B cell (primary cell): ENCODE data around the gene MAFG. TPM values are rescaled to one million over a fixed set of nuclear protein-coding genes. Genes with fewer than 3 reads are reported as not detected.

ENCODE experiments used
- ATAC-seq: fragments of 200-7000 bp; cut with Tn5 transposase; one replicate; pipeline ENCODE4 v1.10.0; 2021; ENCODE audit warnings: low read depth, mild to moderate bottlenecking, moderate number of reproducible peaks, moderate library complexity
- CTCF ChIA-PET: fragments of 350-600 bp; sonication (Branson Sonifier 250); formaldehyde crosslinking; loops from one replicate; lab custom pipeline; 2021; ENCODE audit warnings: antibody characterized with exemption, inconsistent platforms; lab: Charles Lee
- POLR2A ChIA-PET: fragments of 350-600 bp; sonication (Branson Sonifier 250); formaldehyde crosslinking; loops from one replicate; lab custom pipeline; 2021; ENCODE audit warnings: antibody characterized with exemption; lab: Charles Lee
- DNase-seq: peaks from one replicate; pipeline ENCODE4 v3.0.0; 2013
- H2AFZ ChIP-seq: 2 replicates; pipeline ENCODE4 v1.6.1; 2012; ENCODE audit warnings: mild to moderate bottlenecking, low read depth, low read length; ENCODE audit not compliant: insufficient read depth, poor library complexity, severe bottlenecking
- H3K27ac ChIP-seq, 2 donors: 1 replicate in 1 of 2; 2 replicates in 1 of 2; pipeline ENCODE4 v1.5.1; 2012 to 2013; ENCODE audit warnings: low read length in 2 of 2, mild to moderate bottlenecking in 2 of 2, moderate library complexity in 1 of 2
- H3K27me3 ChIP-seq, 4 experiments: fragments of 200-600 bp in 1 of 4; sonication (generic) in 1 of 4; replicated peaks in 1 of 4; 1 replicate in 2 of 4; 2 replicates in 2 of 4; pipeline versions ENCODE4 v1.6.1 to v1.7.0; 2013 to 2016; ENCODE audit warnings: low read length in 3 of 4, mild to moderate bottlenecking in 2 of 4, mixed read lengths in 1 of 4, moderate library complexity in 1 of 4; ENCODE audit not compliant: insufficient read depth in 4 of 4, control insufficient read depth in 3 of 4; ENCODE audit errors: control extremely low read depth in 1 of 4
- H3K36me3 ChIP-seq, 2 experiments: replicated peaks in 1 of 2; 1 replicate in 1 of 2; 2 replicates in 1 of 2; pipeline versions ENCODE4 v1.6.1 to v1.7.1; 2013; ENCODE audit warnings: low read length in 1 of 2; ENCODE audit not compliant: insufficient read depth in 2 of 2, control insufficient read depth in 1 of 2; ENCODE audit errors: control extremely low read depth in 1 of 2, extremely low read depth in 1 of 2
- H3K4me1 ChIP-seq, 2 donors: fragments of 200-600 bp in 1 of 2; sonication (generic) in 1 of 2; 1 replicate in 1 of 2; 2 replicates in 1 of 2; pipeline versions ENCODE4 v1.5.1 to v1.6.1; 2013 to 2017; ENCODE audit warnings: low read length in 2 of 2; ENCODE audit not compliant: control insufficient read depth in 2 of 2, insufficient read depth in 2 of 2
- H3K4me2 ChIP-seq: replicated peaks from 2 replicates; pipeline ENCODE3; 2012; ENCODE audit warnings: mild to moderate bottlenecking, low read depth, low read length; ENCODE audit not compliant: poor library complexity, severe bottlenecking
- H3K4me3 ChIP-seq, 5 experiments: fragments of 200-600 bp in 1 of 5; sonication (generic) in 1 of 5; 1 replicate in 3 of 5; 2 replicates in 2 of 5; pipeline versions ENCODE4 v1.5.1 to v1.7.0; 2011 to 2016; ENCODE audit warnings: low read length in 4 of 5, mild to moderate bottlenecking in 4 of 5, low read depth in 2 of 5, control low read depth in 1 of 5, moderate library complexity in 1 of 5; ENCODE audit not compliant: insufficient read depth in 1 of 5; ENCODE audit errors: control extremely low read depth in 1 of 5, extremely low read depth in 1 of 5
- H3K79me2 ChIP-seq: fragments of 200-600 bp; sonication (generic); one replicate; pipeline ENCODE4 v1.6.0; 2016; ENCODE audit warnings: low read length; ENCODE audit not compliant: control insufficient read depth, insufficient read depth
- H3K9ac ChIP-seq: fragments of 200-600 bp; sonication (generic); 2 replicates; pipeline ENCODE4 v1.6.1; 2017; ENCODE audit warnings: mild to moderate bottlenecking, low read length, moderate library complexity
- H3K9me3 ChIP-seq, 3 donors: one replicate each; pipeline versions ENCODE4 v1.6.1 to v1.7.1; 2013; ENCODE audit warnings: low read length in 2 of 3; ENCODE audit not compliant: control insufficient read depth in 2 of 3, insufficient read depth in 1 of 3; ENCODE audit errors: control extremely low read depth in 1 of 3
- H4K20me1 ChIP-seq: 2 replicates; pipeline ENCODE4 v1.6.0; 2012; ENCODE audit warnings: mild to moderate bottlenecking, low read length; ENCODE audit not compliant: insufficient read depth, control insufficient read depth, poor library complexity, severe bottlenecking
- H3K27ac Mint-ChIP-seq: one replicate; pipeline ENCODE4 v1.8.0; 2021; ENCODE audit warnings: mixed read lengths
- H3K27me3 Mint-ChIP-seq: one replicate; pipeline ENCODE4 v1.8.0; 2021; ENCODE audit warnings: mixed read lengths
- H3K4me1 Mint-ChIP-seq: one replicate; pipeline ENCODE4 v1.8.0; 2021; ENCODE audit warnings: mixed read lengths
- H3K4me3 Mint-ChIP-seq: one replicate; pipeline ENCODE4 v1.8.0; 2021; ENCODE audit warnings: mixed read lengths
- H3K9me3 Mint-ChIP-seq: one replicate; pipeline ENCODE4 v1.8.0; 2022; ENCODE audit warnings: mixed read lengths; ENCODE audit not compliant: insufficient read depth
- CTCF ChIP-seq: fragments of 200-600 bp; IDR thresholded peaks from one replicate; pipeline ENCODE4 v1.8.0; 2022; ENCODE audit warnings: antibody characterized with exemption, mild to moderate bottlenecking
- EZH2 ChIP-seq: IDR thresholded peaks from 2 replicates; pipeline ENCODE4 v1.6.1; 2012; ENCODE audit warnings: borderline replicate concordance, low read depth, mild to moderate bottlenecking, moderate library complexity, low read length; ENCODE audit not compliant: insufficient read depth, poor library complexity, severe bottlenecking
- WGBS: methylation state at CpG from one replicate; pipeline ENCODE4 v1.1.5; 2013; ENCODE audit warnings: missing lambda C conversion rate; ENCODE audit not compliant: insufficient coverage; 5-methylcytosine and 5-hydroxymethylcytosine counted together
- intact Hi-C: fragments of 100-400 bp; cut with micrococcal nuclease; formaldehyde crosslinking; loops from one replicate; pipeline ENCODE4 v1.10.0; 2022
- polyA plus RNA-seq: library from polyadenylated mRNA; depleted of rRNA; stranded (reverse); fragments of >200 nt; gene quantifications from 2 replicates; pipeline ENCODE4 v1.2.3, GENCODE V29; 2012
- total RNA-seq, 2 donors: library from RNA; stranded (reverse); fragments of 120-200 nt in 1 of 2; gene quantifications; 1 replicate in 1 of 2; 2 replicates in 1 of 2; pipeline versions ENCODE4 v1.2.3 to v1.2.4, GENCODE V29; 2013 to 2022

MAFG gene
- total and polyA plus RNA-seq, 2 donors (not counting 1 experiment from before 2014, with no cell fraction given) = 11.4 to 27.9 TPM

DNA sequence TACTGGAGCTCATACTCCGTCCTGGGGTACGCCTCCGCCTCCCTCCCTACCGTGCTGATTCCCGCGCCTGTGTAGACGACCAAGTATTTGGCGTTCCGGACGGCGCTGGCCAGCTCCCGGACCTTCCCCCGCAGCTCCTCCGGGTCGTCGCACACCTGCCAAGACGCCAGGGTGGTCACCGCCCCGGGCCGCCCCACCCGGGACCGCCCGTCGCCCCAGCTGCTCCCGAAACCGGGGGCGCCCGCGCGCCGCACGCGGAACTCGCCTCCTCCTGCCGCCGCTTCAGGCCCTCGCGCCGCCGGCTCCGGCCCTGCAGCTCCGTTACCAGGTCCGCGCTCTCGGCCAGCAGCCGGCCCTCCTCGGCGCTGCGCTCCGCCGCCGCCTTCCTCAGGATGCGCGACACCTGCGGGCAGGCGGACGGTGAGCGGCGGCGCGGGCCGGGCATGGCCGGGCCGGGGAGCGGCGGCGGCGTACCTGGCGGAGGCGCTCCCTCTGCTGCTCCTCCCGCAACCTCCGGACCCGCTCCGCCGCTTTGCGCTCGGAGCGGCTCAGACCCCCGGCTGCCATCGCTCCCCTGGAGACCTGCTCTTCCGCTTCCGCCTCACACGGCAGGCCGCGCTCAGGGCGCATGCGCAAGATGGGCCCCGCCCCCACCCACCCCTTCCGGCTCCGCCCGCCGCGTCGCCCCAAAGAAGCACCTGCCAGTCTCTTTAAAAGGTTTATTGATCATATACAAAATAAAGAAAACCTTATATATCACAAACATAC, 9.8 kb downstream of the MAFG start, which contains the start of gene SIRT7:
Gene SIRT7 (minus strand): TSS at position 612 of the 768 bp plus-strand sequence. CDS start 45 bp downstream, at position 567.
- Histone ChIP-seq H3K36me3 (peaks cover 0 to 37% of the 10 kb centered on the region in 2 experiments), H2AFZ (peak within 1 kb of the TSS; percentile 61), H4K20me1 (peaks cover 40% of the 10 kb centered on the region), H3K4me2 (peak within 1 kb of the TSS; percentile 88), H3K27me3 (no peaks in the 10 kb centered on the region), H3K4me1 (peaks cover 13 to 22% of the 10 kb centered on the region in 2 donors), H3K9ac (peak within 1 kb of the TSS; percentile 78), H3K79me2 (peaks cover 62% of the 10 kb centered on the region), H3K4me3 (peak within 1 kb of the TSS; percentile 53 to 75 (median 69)), H3K9me3 (no peaks in the 10 kb centered on the region), H3K27ac (peak within 1 kb of the TSS; percentile 44 to 61)
- ATAC-seq (peak; percentile 90), DNase-seq (peak; percentile 92)
- no peak for TF ChIP-seq CTCF
- TF ChIP-seq EZH2 = no peak
- CTCF ChIA-PET = interaction anchor here (0.7 to 1.6 kb wide), 3 partner anchors 10 to 26 kb away, joined by 3 to 8 read pairs (median 3); partner anchors contain the start of genes ANAPC11 and MAFG
- WGBS = under 1% methylated on average over 79 of the region's 94 CpGs
- POLR2A ChIA-PET = interaction anchor here (1.2 kb wide), 1 partner anchor 9 kb away, joined by 6 read pairs; the partner anchor contains the start of gene MAFG
- Mint-ChIP-seq H3K9me3 (no peaks in the 10 kb centered on the region), H3K4me1 (peaks cover 28% of the 10 kb centered on the region), H3K4me3 (peak within 1 kb of the TSS; percentile 91), H3K27ac (peak within 1 kb of the TSS; percentile 90), H3K27me3 (no peaks in the 10 kb centered on the region)
- intact Hi-C loops = loop anchor here (1.0 to 2.0 kb wide), 4 partner anchors 9 to 105 kb away; partner anchors contain the start of genes ARHGDIA, CENPX, LRRC45 and P4HB
